ENCODE measurements around the gene F7.
"Not testable (repeated sequence)": the region's sequence is repeated elsewhere in the genome, so short reads cannot be mapped to it uniquely, and the experiment has no call there.

F7 gene

GRCh38 chr13:113105921-113106452, 396 bp downstream of the F7 start:
- no peak for DNase-seq

DNA sequence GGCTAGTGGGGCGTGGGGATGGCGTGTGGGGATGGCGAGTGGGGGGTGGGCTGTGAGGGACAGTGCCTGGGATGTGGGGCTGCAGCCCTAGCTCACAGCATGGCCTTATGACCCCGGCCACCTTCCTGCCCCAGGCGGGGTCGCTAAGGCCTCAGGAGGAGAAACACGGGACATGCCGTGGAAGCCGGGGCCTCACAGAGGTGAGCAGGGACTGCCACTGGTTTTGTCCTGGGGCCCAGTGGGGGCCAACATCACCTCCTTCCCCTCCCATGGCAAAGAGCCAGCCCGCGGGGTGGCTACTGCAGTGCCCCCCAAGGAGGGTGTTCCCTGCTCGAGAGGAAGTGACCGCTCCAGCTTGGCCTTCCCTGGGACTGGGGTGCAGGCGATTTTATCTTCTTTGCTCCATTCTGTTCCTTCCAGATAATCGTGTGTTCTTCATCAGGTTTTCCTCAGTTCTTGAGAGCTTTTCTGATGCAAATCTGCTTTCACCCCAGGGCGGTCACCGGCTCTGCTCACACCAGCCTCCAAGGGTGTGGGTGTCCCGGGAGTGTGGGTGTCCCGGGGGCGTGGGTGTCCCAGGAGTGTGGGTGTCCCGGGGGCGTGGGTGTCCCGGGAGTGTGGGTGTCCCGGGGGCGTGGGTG, 1.2 kb downstream of the F7 start:
- DNase-seq: no peak

DNA sequence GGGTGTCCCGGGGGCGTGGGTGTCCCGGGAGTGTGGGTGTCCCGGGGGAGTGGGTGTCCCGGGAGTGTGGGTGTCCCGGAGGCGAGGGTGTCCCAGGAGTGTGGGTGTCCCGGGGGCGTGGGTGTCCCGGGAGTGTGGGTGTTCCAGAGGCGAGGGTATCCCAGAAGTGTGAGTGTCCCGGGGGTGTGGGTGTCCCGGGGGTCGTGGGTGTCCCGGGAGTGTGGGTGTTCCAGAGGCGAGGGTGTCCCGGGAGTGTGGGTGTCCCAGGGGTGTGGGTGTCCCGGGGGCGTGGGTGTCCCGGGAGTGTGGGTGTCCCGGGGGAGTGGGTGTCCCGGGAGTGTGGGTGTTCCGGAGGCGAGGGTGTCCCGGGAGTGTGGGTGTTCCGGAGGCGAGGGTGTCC, 2.9 kb downstream of the F7 start:
- not testable (repeated sequence) for DNase-seq

DNA sequence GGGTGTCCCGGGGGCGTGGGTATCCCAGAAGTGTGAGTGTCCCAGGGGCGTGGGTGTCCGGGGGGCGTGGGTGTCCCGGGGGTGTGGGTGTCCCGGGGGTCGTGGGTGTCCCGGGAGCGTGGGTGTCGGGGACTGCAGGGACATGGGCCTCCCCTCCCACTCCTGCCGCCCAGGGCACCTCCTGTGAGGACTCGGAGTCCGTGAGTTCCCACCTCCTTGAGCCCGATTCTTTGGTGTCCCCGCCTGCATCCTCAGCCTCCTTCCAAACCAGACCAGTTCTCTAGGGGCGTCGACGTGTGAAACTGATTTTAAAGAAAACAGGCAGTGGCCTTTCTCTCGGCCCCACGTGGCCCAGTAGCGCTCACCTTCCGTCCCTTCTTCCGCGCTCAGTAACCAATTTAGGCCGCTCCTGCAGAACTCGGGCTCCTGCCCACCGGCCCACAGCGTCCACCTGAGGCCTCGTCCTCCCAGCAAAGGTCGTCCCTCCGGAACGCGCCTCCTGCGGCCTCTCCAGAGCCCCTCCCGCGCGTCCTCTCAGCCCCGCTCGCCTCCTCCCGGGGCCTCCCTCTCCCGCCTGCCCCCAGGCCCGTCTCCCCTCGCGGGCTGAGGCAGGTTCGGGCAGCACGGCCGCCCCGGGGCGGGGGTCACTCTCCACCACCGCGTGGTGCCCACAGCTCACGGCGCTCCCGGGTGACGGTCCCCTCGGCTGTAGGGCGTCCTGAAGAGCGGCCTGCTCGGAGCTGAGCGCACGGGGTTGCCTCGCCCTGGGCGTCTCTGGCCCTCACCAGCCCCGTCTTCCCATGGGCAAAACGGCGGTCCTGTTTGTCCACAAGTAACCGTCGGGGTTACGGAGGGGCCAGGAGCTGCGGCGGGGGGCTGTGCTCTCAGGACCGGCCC, 3.8 kb downstream of the F7 start:
- no peak for DNase-seq

GRCh38 chr13:113110048-113110851, 4.7 kb downstream of the F7 start:
- no peak for DNase-seq

DNA sequence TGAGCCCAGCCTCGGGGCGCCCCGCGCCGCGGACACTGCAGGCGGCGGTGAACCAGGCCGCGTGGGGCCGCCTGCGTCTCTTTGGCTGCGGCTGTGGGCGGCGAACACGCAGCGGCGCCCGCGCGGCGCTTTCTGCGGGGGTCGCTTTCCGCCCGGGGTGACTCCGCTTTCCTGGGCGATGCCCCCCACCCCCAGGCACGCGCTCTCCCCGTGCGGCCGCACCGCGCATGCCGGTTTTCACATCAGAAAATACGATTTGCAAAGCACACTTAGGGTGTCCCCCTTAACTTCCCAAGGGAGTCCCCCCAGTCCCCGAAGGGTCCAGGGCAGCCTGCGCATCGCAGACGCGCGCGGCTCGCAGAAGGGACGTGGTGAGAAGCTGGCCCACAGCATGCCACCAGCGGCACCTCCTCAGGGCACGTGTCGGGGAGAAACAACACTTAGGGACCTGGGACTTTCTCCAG, 5.3 kb downstream of the F7 start:
- no peak for DNase-seq

DNA sequence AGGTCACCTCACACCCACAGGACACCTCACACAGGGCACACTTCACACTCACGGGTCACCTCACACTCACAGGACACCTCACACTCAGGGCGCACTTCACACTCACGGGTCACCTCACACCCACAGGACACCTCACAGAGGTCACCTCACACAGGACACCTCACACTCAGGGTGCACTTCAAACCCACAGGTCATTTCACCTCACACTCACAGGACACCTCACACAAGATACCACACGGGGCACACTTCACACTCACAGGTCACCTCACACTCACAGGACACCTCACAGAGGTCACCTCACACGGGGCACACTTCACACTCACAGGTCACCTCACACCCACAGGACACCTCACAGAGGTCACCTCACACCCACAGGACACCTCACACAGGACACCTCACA, 6.2 kb downstream of the F7 start:
- not testable (repeated sequence) for DNase-seq

DNA sequence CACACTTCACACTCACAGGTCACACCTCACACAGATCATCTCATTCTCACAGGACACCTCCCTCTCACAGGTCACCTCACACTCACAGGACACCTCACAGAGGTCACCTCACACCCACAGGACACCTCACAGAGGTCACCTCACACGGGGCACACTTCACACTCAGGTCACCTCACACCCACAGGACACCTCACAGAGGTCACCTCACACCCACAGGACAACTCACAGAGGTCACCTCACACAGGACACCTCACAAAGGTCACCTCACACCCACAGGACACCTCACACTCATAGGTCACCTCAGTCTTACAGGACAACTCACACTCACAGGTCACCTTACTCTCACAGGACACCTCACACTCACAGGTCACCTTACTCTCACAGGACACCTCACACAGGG, 6.9 kb downstream of the F7 start:
- DNase-seq: not testable (repeated sequence)

GRCh38 chr13:113112893-113113845, 7.6 kb downstream of the F7 start:
- no peak for DNase-seq

DNA sequence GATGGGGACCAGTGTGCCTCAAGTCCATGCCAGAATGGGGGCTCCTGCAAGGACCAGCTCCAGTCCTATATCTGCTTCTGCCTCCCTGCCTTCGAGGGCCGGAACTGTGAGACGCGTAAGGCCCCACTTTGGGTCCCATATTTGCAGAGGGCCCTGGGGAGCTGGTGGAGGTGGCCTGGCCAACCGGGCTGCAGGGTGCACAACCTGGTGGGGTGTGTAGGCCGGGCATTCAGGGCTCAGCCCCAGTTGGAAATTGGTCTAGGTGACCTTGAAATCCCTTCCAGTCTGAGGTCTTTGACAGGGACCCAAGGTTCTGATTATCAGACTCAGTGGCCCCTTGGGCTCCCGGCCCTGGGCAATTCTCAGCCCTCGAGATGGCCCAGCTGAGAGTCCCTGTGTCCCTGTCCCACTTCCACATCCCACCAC, 8.3 kb downstream of the F7 start:
- DNase-seq: no peak

DNA sequence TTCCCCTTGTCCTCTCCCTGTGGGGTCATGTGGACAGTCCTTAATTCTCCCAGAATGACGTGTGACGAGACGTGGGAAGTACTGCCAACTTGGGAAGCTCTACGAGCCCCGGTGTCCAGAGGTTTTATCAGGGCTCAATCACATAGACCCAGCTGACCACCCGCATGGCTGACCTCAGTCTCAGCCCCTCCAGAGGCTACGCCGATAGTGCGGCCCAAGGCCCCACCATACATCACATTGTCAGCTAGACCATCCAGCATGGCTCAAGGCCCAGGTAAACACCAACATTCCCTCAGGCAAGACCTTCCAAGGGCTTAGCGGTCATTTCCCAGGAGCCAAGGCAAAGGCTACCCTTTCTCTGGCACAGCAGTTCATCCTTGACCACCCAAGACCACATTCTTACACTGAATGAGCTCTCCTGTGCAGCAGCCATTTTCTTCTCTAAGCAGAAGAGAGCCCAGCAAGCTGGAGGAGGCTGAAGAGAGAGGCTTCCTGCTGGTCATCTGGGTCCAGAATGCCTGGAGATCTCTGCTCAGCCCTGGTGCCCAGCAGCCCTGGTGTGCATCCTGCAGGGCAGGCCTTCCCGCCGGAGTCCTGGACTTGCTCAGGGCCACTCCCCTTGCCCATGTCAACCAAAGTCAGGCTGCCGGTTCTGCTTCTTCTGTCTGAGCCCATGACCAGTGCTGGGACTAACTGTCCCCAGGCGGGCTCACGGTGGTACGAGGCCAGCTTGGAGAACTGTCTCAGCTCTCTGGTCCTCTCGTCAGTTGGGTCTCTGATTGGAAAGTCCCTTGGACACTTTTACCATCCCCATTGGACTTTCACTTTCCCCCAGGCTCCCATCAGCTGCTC, 9.1 kb downstream of the F7 start:
- no peak for DNase-seq

DNA sequence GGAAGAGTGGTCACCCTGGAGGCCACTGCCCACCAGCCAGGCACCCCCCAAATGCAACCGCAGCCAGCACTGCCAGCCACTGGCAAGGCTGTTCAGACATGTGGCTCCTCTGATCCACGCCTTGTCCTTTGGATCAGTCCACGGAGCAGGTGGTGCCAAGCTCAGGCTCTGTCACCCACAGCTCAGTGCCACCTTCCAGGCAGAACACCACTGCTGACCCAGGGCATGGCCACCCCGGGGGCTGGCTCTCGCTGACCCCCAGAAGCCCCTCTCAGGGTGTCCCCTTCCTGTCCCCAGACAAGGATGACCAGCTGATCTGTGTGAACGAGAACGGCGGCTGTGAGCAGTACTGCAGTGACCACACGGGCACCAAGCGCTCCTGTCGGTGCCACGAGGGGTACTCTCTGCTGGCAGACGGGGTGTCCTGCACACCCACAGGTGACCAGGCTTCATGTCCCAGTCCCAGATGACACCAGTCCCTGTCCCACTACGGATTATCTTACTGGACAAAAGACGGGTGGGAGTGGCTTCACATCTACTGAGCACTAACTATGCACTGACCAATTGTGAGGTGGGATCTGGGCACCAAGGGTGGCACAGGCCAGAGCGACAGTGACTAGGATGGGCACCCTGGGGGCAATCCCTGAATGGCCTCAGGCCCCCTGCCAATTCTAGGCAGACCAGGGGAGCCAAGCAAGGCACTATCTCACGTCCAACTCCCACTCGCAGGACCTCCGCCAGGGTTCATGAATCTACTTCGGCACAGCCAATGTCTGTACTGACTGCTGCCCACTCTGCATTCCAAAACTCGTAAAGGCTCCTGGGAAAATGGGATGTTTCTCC, 10.0 kb downstream of the F7 start:
- DNase-seq: no peak

- DNase-seq: no peak
These were observed 10.7 kb downstream of the F7 start for GRCh38 chr13:113116206-113116800.

DNA sequence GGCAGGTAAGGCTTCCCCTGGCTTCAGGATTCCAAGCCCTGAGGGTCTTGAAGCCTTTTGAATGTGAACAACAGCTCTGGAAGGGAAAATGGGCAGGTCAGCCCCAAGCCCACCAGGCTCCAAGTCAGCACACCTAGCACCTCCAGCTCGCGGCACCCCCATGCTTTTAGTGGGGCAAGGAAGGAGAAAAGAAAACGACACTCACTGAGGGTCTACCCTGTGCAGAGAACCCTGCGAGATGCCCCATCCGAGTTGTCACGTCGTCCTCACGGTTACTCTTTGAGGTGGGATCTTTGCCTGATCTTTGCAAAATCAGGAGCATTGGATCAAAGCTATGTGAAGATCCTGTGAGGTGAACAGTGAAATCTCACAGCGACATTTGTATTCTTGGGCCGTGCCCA, 11.3 kb downstream of the F7 start:
- DNase-seq: no peak

- DNase-seq: no peak
These were observed 11.8 kb downstream of the F7 start for GRCh38 chr13:113117335-113117872.

DNA sequence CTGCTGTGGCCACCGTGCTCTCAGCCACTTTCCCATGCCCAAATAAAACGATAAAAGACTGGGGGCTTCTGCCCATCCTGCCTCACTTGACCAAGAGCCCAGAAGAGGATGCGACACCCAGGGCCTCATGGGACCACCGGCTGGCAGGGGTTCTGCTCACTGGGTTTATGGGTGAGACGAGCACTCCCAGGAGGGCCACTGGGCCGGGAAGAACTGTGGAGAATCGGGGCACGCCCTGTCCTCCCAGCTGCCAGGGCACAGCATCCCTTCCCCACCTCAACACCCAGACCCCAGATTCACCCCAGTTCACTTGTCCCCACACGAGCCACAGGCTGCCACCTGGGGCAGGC, 12.3 kb downstream of the F7 start:
- no peak for DNase-seq

DNA sequence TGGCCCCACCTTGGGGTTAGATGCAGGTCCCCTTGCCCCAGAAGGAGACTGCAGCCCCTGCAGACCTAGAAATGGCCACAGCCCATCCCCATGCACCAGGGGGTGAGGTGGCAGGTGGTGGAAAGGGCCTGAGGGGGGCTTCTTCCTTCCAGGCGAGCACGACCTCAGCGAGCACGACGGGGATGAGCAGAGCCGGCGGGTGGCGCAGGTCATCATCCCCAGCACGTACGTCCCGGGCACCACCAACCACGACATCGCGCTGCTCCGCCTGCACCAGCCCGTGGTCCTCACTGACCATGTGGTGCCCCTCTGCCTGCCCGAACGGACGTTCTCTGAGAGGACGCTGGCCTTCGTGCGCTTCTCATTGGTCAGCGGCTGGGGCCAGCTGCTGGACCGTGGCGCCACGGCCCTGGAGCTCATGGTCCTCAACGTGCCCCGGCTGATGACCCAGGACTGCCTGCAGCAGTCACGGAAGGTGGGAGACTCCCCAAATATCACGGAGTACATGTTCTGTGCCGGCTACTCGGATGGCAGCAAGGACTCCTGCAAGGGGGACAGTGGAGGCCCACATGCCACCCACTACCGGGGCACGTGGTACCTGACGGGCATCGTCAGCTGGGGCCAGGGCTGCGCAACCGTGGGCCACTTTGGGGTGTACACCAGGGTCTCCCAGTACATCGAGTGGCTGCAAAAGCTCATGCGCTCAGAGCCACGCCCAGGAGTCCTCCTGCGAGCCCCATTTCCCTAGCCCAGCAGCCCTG, 12.8 kb downstream of the F7 start:
- no peak for DNase-seq

DNA sequence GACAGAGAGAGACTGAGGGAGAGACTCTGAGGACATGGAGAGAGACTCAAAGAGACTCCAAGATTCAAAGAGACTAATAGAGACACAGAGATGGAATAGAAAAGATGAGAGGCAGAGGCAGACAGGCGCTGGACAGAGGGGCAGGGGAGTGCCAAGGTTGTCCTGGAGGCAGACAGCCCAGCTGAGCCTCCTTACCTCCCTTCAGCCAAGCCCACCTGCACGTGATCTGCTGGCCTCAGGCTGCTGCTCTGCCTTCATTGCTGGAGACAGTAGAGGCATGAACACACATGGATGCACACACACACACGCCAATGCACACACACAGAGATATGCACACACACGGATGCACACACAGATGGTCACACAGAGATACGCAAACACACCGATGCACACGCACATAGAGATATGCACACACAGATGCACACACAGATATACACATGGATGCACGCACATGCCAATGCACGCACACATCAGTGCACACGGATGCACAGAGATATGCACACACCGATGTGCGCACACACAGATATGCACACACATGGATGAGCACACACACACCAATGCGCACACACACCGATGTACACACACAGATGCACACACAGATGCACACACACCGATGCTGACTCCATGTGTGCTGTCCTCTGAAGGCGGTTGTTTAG, 13.7 kb downstream of the F7 start:
- no peak for DNase-seq
